Liver (tissue), 9 donors: ENCODE data around the gene SLC2A6. TPM values are rescaled to one million over a fixed set of nuclear protein-coding genes. Genes with fewer than 3 reads are reported as not detected.

Experiments
- DNase-seq: peaks from one replicate; pipeline ENCODE4 v3.0.0-alpha.2; 2017; ENCODE audit warnings: low spot score
- H3K27ac ChIP-seq, 2 donors: one replicate each; pipeline ENCODE4 v1.7.0; 2013; ENCODE audit warnings: inconsistent platforms in 2 of 2, low read length in 2 of 2, control low read depth in 1 of 2, low read depth in 1 of 2, mild to moderate bottlenecking in 1 of 2
- H3K27me3 ChIP-seq, 4 donors: one replicate each; pipeline versions ENCODE4 v1.6.1 to v1.7.0; 2013; ENCODE audit warnings: low read length in 3 of 4, inconsistent platforms in 1 of 4, mild to moderate bottlenecking in 1 of 4, moderate library complexity in 1 of 4; ENCODE audit not compliant: control insufficient read depth in 4 of 4, insufficient read depth in 4 of 4
- H3K36me3 ChIP-seq, 4 donors: one replicate each; pipeline versions ENCODE4 v1.6.1 to v1.7.0; 2013; ENCODE audit warnings: low read length in 3 of 4, mild to moderate bottlenecking in 3 of 4, low read depth in 1 of 4, moderate library complexity in 1 of 4; ENCODE audit not compliant: control insufficient read depth in 4 of 4, insufficient read depth in 3 of 4
- H3K4me1 ChIP-seq, 4 donors: one replicate each; pipeline versions ENCODE4 v1.6.1 to v1.7.0; 2013; ENCODE audit warnings: low read length in 3 of 4, mild to moderate bottlenecking in 3 of 4, moderate library complexity in 1 of 4; ENCODE audit not compliant: control insufficient read depth in 4 of 4, insufficient read depth in 4 of 4
- H3K4me3 ChIP-seq, 3 donors: one replicate each; pipeline versions ENCODE4 v1.6.1 to v1.7.0; 2013; ENCODE audit warnings: low read length in 3 of 3, control low read depth in 1 of 3, low read depth in 1 of 3, mild to moderate bottlenecking in 1 of 3
- H3K9ac ChIP-seq, 2 donors: one replicate each; pipeline ENCODE4 v1.7.0; 2013; ENCODE audit warnings: low read length in 2 of 2, mild to moderate bottlenecking in 2 of 2, moderate library complexity in 2 of 2, control low read depth in 1 of 2, low read depth in 1 of 2
- H3K9me3 ChIP-seq, 4 donors: one replicate each; pipeline versions ENCODE4 v1.6.1 to v1.7.0; 2013; ENCODE audit warnings: low read length in 3 of 4; ENCODE audit not compliant: control insufficient read depth in 4 of 4
- ATF3 ChIP-seq: IDR thresholded peaks from 2 replicates; pipeline ENCODE4 v1.6.1; 2016; ENCODE audit warnings: antibody characterized with exemption
- CTCF ChIP-seq: fragments of 150-350 bp; IDR thresholded peaks from 2 replicates; pipeline ENCODE4 v1.5.1; 2017; ENCODE audit warnings: improper control_type of control experiment, low read depth, low read length; ENCODE audit not compliant: missing input control
- FOXA1 ChIP-seq: IDR thresholded peaks from 2 replicates; pipeline ENCODE4 v1.6.1; 2016; ENCODE audit warnings: antibody characterized with exemption
- FOXA2 ChIP-seq: IDR thresholded peaks from 2 replicates; pipeline ENCODE4 v1.6.1; 2016; ENCODE audit warnings: antibody characterized with exemption
- GABPA ChIP-seq, 2 donors: IDR thresholded peaks in 1 of 2; conservative IDR thresholded peaks in 1 of 2; 2 replicates each; pipeline ENCODE4 v1.6.1; 2016; ENCODE audit warnings: antibody characterized with exemption in 2 of 2, mild to moderate bottlenecking in 1 of 2, moderate library complexity in 1 of 2
- HNF4A ChIP-seq, 2 donors: conservative IDR thresholded peaks; 2 replicates each; pipeline ENCODE4 v1.6.1; 2016; ENCODE audit warnings: antibody characterized with exemption in 2 of 2, mild to moderate bottlenecking in 2 of 2
- HNF4G ChIP-seq: IDR thresholded peaks from 2 replicates; pipeline ENCODE4 v1.6.1; 2016; ENCODE audit warnings: antibody characterized with exemption
- MAX ChIP-seq: IDR thresholded peaks from 2 replicates; pipeline ENCODE4 v1.6.1; 2016; ENCODE audit warnings: antibody characterized with exemption
- NR2F2 ChIP-seq: IDR thresholded peaks from 2 replicates; pipeline ENCODE4 v1.6.1; 2016; ENCODE audit warnings: antibody characterized with exemption
- REST ChIP-seq: IDR thresholded peaks from 2 replicates; pipeline ENCODE4 v1.6.1; 2016; ENCODE audit warnings: antibody characterized with exemption, mild to moderate bottlenecking
- RXRA ChIP-seq, 2 donors: IDR thresholded peaks; 2 replicates each; pipeline ENCODE4 v1.6.1; 2017 to 2018; ENCODE audit warnings: antibody characterized with exemption in 2 of 2, mild to moderate bottlenecking in 1 of 2
- SP1 ChIP-seq: IDR thresholded peaks from 2 replicates; pipeline ENCODE4 v1.6.1; 2018; ENCODE audit warnings: antibody characterized with exemption, mild to moderate bottlenecking
- YY1 ChIP-seq: IDR thresholded peaks from 2 replicates; pipeline ENCODE4 v1.6.1; 2016; ENCODE audit warnings: antibody characterized with exemption, mild to moderate bottlenecking
- ZBTB33 ChIP-seq: IDR thresholded peaks from 2 replicates; pipeline ENCODE4 v1.6.1; 2016; ENCODE audit warnings: antibody characterized with exemption
- WGBS: extraction: QIAGEN DNeasy Blood & Tissue Kit; methylation state at CpG from one replicate; pipeline ENCODE4 v1.1.7; 2013; 5-methylcytosine and 5-hydroxymethylcytosine counted together
- polyA plus RNA-seq, 2 donors: library from polyadenylated mRNA; stranded (reverse) in 1 of 2; unstranded in 1 of 2; fragments of 200-250 nt in 1 of 2; fragments of >200 nt in 1 of 2; fragmentation: Nextera tagmentation in 1 of 2; extraction: Ambion mirVana in 1 of 2; gene quantifications; one replicate each; pipeline versions ENCODE4 v1.2.1 to v1.2.3, GENCODE V29; 2013 to 2015
- total RNA-seq, 2 donors: library from RNA; depleted of rRNA; stranded (reverse); fragments of >200 nt; gene quantifications; one replicate each; pipeline ENCODE4 v1.2.3, GENCODE V29; 2014
- donor health status: healthy.
- donor health status: healthy.
- donor health status: healthy.
- donor health status: healthy.
- donor health status: healthy.

Gene SLC2A6
- total and polyA plus RNA-seq, 4 donors = 1.7 to 3.9 (median 2.3) TPM

- no peak for DNase-seq
- Histone ChIP-seq H3K4me3 (no peak overlapping the region), H3K27ac (no peak overlapping the region), H3K9me3 (no peaks in the 10 kb centered on the region), H3K9ac (no peak overlapping the region), H3K36me3 (peaks cover 0 to 18% (median 14%) of the 10 kb centered on the region in 4 donors), H3K4me1 (peaks cover 0 to 17% (median 8%) of the 10 kb centered on the region in 4 donors), H3K27me3 (no peaks in the 10 kb centered on the region)
- 94% methylated on average over 6 of the region's 6 CpGs for WGBS
- TF ChIP-seq ATF3 (no peak), MAX (no peak)
Observed at GRCh38 chr9:133468777-133469421, 10.0 kb downstream of the SLC2A6 start.

GRCh38 chr9:133468374-133468773 is 10.5 kb downstream of the SLC2A6 start:
- Histone ChIP-seq H3K4me1 (peaks cover 0 to 17% (median 8%) of the 10 kb centered on the region in 4 donors), H3K9ac (no peak overlapping the region), H3K27ac (no peak overlapping the region), H3K9me3 (no peaks in the 10 kb centered on the region), H3K36me3 (peaks cover 2 to 18% (median 14%) of the 10 kb centered on the region in 4 donors), H3K4me3 (no peak overlapping the region), H3K27me3 (no peaks in the 10 kb centered on the region)
- WGBS = 96% methylated on average over 11 of the region's 11 CpGs
- DNase-seq = no peak
- TF ChIP-seq RXRA (IDR thresholded peaks at IDR 0.05) (no peak), GABPA (IDR thresholded peaks at IDR 0.05 in 1 of 2, conservative IDR thresholded peaks at IDR 0.05 in 1 of 2) (no peak), HNF4A (conservative IDR thresholded peaks at IDR 0.05) (no peak), REST (no peak), HNF4G (no peak), FOXA2 (no peak)

GRCh38 chr9:133467101-133467500 is 11.8 kb downstream of the SLC2A6 start:
- Histone ChIP-seq H3K4me1 (peaks cover 0 to 22% (median 13%) of the 10 kb centered on the region in 4 donors), H3K27ac (no peak overlapping the region), H3K9ac (no peak overlapping the region), H3K4me3 (no peak overlapping the region), H3K9me3 (no peaks in the 10 kb centered on the region), H3K36me3 (peaks cover 2 to 18% (median 15%) of the 10 kb centered on the region in 4 donors), H3K27me3 (no peaks in the 10 kb centered on the region)
- no peak for DNase-seq
- WGBS = 92% methylated on average over 10 of the region's 10 CpGs
- no peak for TF ChIP-seq SP1
- no peak for TF ChIP-seq FOXA1
- no peak for TF ChIP-seq NR2F2
- TF ChIP-seq GABPA (IDR thresholded peaks at IDR 0.05 in 1 of 2, conservative IDR thresholded peaks at IDR 0.05 in 1 of 2) = no peak
- TF ChIP-seq ZBTB33 = no peak
- no peak for TF ChIP-seq YY1
- TF ChIP-seq REST = no peak
- no peak for TF ChIP-seq CTCF
- no peak for TF ChIP-seq HNF4G
- no peak for TF ChIP-seq HNF4A (conservative IDR thresholded peaks at IDR 0.05)
- TF ChIP-seq FOXA2 = no peak
- TF ChIP-seq RXRA (IDR thresholded peaks at IDR 0.05) = no peak
- TF ChIP-seq ATF3 = no peak
